Right atrium auricular region (tissue), 2 donors: ENCODE results near the gene MRPS24. TPM values are rescaled to one million over a fixed set of nuclear protein-coding genes. Genes with fewer than 3 reads are reported as not detected.
"Not testable (repeated sequence)": the region's sequence is repeated elsewhere in the genome, so short reads cannot be mapped to it uniquely, and the experiment has no call there.

Experiments
- DNase-seq: peaks from one replicate; pipeline ENCODE4 v3.0.0-alpha.2; 2019; ENCODE audit warnings: low spot score
- H3K27ac ChIP-seq, 2 donors: fragments of 200-600 bp; sonication (generic); 1 replicate in 1 of 2; 2 replicates in 1 of 2; pipeline ENCODE4 v1.5.1; 2016 to 2019
- H3K27me3 ChIP-seq, 2 donors: fragments of 200-600 bp; sonication (generic); one replicate each; pipeline versions ENCODE4 v1.5.1 to v1.6.0; 2017 to 2019
- H3K36me3 ChIP-seq: fragments of 200-600 bp; sonication (generic); one replicate; pipeline ENCODE4 v1.5.1; 2016
- H3K4me1 ChIP-seq, 2 donors: fragments of 200-600 bp; sonication (generic); one replicate each; pipeline versions ENCODE4 v1.5.1 to v1.6.0; 2017 to 2019
- H3K4me3 ChIP-seq, 2 donors: fragments of 200-600 bp; sonication (generic); 1 replicate in 1 of 2; 2 replicates in 1 of 2; pipeline ENCODE4 v1.5.1; 2017 to 2019; ENCODE audit warnings: mild to moderate bottlenecking in 1 of 2, moderate library complexity in 1 of 2
- H3K9me3 ChIP-seq, 2 donors: fragments of 200-600 bp; sonication (generic); one replicate each; pipeline ENCODE4 v1.5.1; 2019
- total RNA-seq, 2 donors: library from RNA; depleted of rRNA; stranded (reverse); fragments of >200 nt; gene quantifications; one replicate each; pipeline ENCODE4 v1.1.0, GENCODE V29; 2016
- TF ChIP-seq, protein P1 (sequence below), 2 donors: fragments of 200-600 bp; sonication (generic); IDR thresholded peaks; one replicate each; pipeline ENCODE4 v1.5.1; 2019; ENCODE audit warnings: antibody characterized with exemption in 2 of 2

MRPS24 gene
- total RNA-seq, 2 donors from 2014 or later: 127 to 171 TPM

DNA sequence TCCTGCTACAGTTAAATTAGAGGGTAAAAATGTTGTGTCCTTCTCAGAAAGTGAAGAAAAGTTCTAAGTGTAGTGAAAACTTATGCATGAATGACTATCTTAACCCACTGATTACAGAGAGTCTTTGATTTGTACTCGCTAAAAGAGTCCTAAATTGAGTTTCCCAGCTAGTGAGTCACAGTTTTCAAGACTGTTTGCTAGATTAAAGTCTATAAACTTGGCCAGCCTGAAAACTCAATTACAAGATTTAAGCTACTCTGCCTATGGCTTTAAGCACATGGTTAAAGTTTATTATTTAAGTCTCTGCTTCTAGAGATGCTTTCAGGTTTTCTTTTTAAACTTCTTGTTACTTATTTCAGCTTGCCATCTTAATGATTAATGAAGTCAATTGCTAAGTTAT, 44.4 kb downstream of the MRPS24 start:
- DNase-seq: no peak
- H3K27ac ChIP-seq: no peak overlapping the region
- no peaks in the 10 kb centered on the region for H3K27me3 ChIP-seq
- H3K9me3 ChIP-seq: no peaks in the 10 kb centered on the region
- no peak overlapping the region for H3K4me3 ChIP-seq
- H3K4me1 ChIP-seq: no peaks in the 10 kb centered on the region
- TF ChIP-seq, protein P1, sequence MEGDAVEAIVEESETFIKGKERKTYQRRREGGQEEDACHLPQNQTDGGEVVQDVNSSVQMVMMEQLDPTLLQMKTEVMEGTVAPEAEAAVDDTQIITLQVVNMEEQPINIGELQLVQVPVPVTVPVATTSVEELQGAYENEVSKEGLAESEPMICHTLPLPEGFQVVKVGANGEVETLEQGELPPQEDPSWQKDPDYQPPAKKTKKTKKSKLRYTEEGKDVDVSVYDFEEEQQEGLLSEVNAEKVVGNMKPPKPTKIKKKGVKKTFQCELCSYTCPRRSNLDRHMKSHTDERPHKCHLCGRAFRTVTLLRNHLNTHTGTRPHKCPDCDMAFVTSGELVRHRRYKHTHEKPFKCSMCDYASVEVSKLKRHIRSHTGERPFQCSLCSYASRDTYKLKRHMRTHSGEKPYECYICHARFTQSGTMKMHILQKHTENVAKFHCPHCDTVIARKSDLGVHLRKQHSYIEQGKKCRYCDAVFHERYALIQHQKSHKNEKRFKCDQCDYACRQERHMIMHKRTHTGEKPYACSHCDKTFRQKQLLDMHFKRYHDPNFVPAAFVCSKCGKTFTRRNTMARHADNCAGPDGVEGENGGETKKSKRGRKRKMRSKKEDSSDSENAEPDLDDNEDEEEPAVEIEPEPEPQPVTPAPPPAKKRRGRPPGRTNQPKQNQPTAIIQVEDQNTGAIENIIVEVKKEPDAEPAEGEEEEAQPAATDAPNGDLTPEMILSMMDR (IDR thresholded peaks at IDR 0.05): no peak
- no peaks in the 10 kb centered on the region for H3K36me3 ChIP-seq

DNA sequence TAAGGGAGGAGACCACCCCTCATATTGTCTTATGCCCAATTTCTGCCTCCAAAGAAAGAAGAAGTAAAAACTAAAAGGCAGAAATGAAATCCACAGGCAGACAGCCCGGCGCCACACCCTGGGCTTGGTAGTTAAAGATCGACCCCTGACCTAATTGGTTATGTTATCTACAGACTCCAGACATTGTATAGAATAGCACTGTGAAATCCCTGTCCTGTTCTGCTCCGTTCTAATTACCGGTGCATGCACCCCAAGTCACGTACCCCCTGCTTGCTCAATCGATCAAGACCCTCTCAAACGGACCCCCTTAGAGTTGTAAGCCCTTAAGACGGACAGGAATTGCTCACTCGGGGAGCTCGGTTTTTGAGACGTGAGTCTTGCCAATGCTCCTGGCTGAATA, 44.8 kb downstream of the MRPS24 start:
- H3K9me3 ChIP-seq, H3K36me3 ChIP-seq, H3K27me3 ChIP-seq, H3K27ac ChIP-seq, H3K4me3 ChIP-seq, H3K4me1 ChIP-seq, DNase-seq: not testable (repeated sequence)

DNA sequence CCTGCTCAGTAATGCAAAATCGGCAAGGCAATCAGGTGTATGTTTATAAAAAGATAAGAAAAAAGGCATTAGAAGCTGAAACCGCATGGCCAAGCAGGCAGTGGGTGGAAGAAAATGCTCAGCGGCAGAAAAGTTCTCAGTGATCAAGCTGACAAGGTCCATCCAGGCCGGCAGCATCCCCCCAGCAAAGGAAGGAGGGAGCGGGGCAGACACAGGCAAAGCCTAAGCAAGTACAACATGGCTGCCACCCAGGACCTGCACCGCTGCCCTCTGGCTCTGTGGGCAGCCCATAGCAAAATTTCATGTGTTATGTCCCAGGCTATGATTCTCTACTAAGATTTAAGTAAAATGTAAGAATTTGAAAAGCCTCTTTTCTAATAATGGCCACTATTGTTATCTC, 45.4 kb downstream of the MRPS24 start:
- no peaks in the 10 kb centered on the region for H3K9me3 ChIP-seq
- H3K27ac ChIP-seq: no peak overlapping the region
- no peaks in the 10 kb centered on the region for H3K36me3 ChIP-seq
- TF ChIP-seq, protein P1 (IDR thresholded peaks at IDR 0.05): no peak
- DNase-seq: no peak
- H3K4me1 ChIP-seq: no peaks in the 10 kb centered on the region
- no peaks in the 10 kb centered on the region for H3K27me3 ChIP-seq
- no peak overlapping the region for H3K4me3 ChIP-seq

DNA sequence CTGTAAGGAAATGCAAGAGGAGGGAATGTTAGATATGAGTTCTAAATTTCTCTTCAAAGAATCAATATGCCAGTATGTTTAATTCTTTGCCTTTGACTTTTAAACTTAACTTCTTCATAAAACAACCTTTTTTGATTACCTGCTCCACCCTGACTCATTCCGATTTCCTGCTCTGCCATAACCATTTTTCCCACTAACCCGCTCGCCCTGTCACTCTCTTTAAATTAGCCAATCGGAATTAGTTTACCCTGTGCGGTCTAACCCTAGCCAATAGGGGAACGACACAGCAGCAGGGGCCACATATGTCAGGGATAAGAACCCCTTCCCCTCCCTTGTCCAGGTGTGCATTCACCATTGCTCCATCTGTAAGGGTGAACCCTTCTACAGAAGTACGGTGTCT, 45.9 kb downstream of the MRPS24 start:
- H3K4me3 ChIP-seq, H3K36me3 ChIP-seq, H3K4me1 ChIP-seq, H3K9me3 ChIP-seq, H3K27ac ChIP-seq, H3K27me3 ChIP-seq, DNase-seq: not testable (repeated sequence)

Other genes starting within 250 kb of the MRPS24 start
- 10 to 100 TPM; 53.6 to 56.0 TPM for gene COA1, start 140.0 kb downstream of the MRPS24 start, total RNA-seq
- gene BLVRA, start 110.8 kb downstream of the MRPS24 start, total RNA-seq: 10 to 100 TPM; 29.6 to 54.8 TPM
- 10 to 100 TPM; 26.4 to 30.9 TPM for gene URGCP, start 37.1 kb upstream of the MRPS24 start, total RNA-seq
- gene UBE2D4, start 56.9 kb upstream of the MRPS24 start, total RNA-seq: 10 to 100 TPM; 47.4 to 50.5 TPM
- not detected for gene SPDYE1, start 128.4 kb upstream of the MRPS24 start, total RNA-seq
- 10 to 100 TPM; 31.4 to 66.2 TPM for gene DBNL, start 175.2 kb upstream of the MRPS24 start, total RNA-seq
- gene PGAM2, start 196.1 kb upstream of the MRPS24 start, total RNA-seq: 1,000 to 10,000 TPM in 1 of 2 donors, 100 to 1,000 TPM in 1; 680 to 2,809 TPM
- 10 to 100 TPM; 18.5 to 31.3 TPM for gene POLM, start 213.0 kb upstream of the MRPS24 start, total RNA-seq
- gene AEBP1, start 234.8 kb upstream of the MRPS24 start, total RNA-seq: 100 to 1,000 TPM in 1 of 2 donors, 10 to 100 TPM in 1; 84.4 to 193 TPM